Calu3 (cell line): Measurements from ENCODE around the gene COL21A1. TPM values are rescaled to one million over a fixed set of nuclear protein-coding genes. Genes with fewer than 3 reads are reported as not detected.

Experiments
- BruUV-seq: library from RNA; stranded (reverse); fragments of 400-500 nt; replicated peaks from 2 replicates; lab custom pipeline; 2021; lab: Mats Ljungman, UMichigan
- CTCF ChIA-PET: fragments of 300-600 bp; sonication (Branson Sonifier 250); formaldehyde crosslinking; loops from one replicate; lab custom pipeline; 2022; ENCODE audit warnings: antibody characterized with exemption; lab: Charles Lee
- DNase-seq: peaks from one replicate; pipeline ENCODE4 v3.0.0; 2022
- H3K27ac Mint-ChIP-seq: one replicate; pipeline ENCODE4 v1.8.0; 2022; ENCODE audit warnings: mixed read lengths; ENCODE audit not compliant: unreplicated experiment
- H3K27me3 Mint-ChIP-seq: one replicate; pipeline ENCODE4 v1.8.0; 2022; ENCODE audit warnings: mixed read lengths; ENCODE audit not compliant: unreplicated experiment
- H3K36me3 Mint-ChIP-seq: one replicate; pipeline ENCODE4 v1.8.0; 2022; ENCODE audit warnings: mild to moderate bottlenecking, moderate library complexity, mixed read lengths; ENCODE audit not compliant: insufficient read depth, unreplicated experiment
- H3K4me1 Mint-ChIP-seq: one replicate; pipeline ENCODE4 v1.8.0; 2022; ENCODE audit warnings: mild to moderate bottlenecking, low read depth, mixed read lengths; ENCODE audit not compliant: unreplicated experiment
- H3K4me3 Mint-ChIP-seq: one replicate; pipeline ENCODE4 v1.8.0; 2022; ENCODE audit warnings: mild to moderate bottlenecking, low read depth, moderate library complexity, mixed read lengths; ENCODE audit not compliant: unreplicated experiment
- H3K9me3 Mint-ChIP-seq: one replicate; pipeline ENCODE4 v1.8.0; 2022; ENCODE audit warnings: low read depth, mixed read lengths; ENCODE audit not compliant: unreplicated experiment
- intact Hi-C: fragments of 100-400 bp; cut with micrococcal nuclease; formaldehyde crosslinking; loops from one replicate; pipeline ENCODE4 v1.10.0; 2022; ENCODE audit not compliant: unreplicated experiment
- total RNA-seq: library from RNA; stranded (reverse); gene quantifications from 2 replicates; pipeline ENCODE4 v1.2.3, GENCODE V29; 2022
- TF ChIP-seq, protein P1 (sequence below): fragments of 200-600 bp; IDR thresholded peaks from one replicate; pipeline ENCODE4 v1.8.0; 2022; ENCODE audit warnings: antibody characterized with exemption; ENCODE audit not compliant: unreplicated experiment

COL21A1 gene
- total RNA-seq, 1 experiment from 2014 or later: 1.8 TPM

DNA sequence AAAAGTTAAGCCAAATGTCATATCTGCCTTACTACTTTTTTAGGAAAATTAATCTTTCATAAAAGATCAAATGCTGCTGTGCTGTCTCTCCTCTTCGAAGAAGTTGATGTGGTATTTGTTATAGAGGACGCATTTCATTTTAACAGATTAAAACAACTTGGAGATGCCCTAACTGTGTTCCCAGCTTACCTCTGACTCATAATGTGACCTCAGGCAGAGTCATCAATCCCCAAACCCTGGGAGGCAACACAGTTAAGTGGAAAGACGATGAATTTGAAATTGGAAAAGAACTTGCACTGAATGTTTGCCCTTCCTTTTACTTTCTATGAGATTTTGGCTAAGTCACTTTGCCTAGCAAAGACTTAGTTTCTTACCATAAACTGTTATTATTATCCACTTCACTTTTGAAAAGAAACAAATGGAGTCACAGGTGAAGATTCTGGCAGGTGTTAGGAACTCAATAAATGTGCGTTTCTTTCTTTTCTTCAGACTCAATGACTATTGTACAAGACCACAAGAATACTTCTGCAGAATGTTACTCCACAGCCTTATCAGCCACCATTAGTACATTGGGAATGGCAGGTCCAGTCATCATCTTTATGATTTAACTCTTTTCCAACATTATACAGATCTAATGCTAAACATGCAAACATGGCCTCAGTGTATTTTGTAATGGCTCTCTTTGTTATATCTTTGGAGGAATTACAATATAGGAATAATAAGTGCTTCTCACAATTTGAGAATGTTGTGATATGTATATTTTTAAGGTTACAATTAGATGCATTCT lies 102.6 kb downstream of the COL21A1 start:
- no peak overlapping the region for H3K27ac Mint-ChIP-seq
- H3K4me3 Mint-ChIP-seq: no peak overlapping the region
- no peak for DNase-seq
- no peaks in the 10 kb centered on the region for H3K27me3 Mint-ChIP-seq
- no TSS peak for BruUV-seq
- TF ChIP-seq, protein P1, sequence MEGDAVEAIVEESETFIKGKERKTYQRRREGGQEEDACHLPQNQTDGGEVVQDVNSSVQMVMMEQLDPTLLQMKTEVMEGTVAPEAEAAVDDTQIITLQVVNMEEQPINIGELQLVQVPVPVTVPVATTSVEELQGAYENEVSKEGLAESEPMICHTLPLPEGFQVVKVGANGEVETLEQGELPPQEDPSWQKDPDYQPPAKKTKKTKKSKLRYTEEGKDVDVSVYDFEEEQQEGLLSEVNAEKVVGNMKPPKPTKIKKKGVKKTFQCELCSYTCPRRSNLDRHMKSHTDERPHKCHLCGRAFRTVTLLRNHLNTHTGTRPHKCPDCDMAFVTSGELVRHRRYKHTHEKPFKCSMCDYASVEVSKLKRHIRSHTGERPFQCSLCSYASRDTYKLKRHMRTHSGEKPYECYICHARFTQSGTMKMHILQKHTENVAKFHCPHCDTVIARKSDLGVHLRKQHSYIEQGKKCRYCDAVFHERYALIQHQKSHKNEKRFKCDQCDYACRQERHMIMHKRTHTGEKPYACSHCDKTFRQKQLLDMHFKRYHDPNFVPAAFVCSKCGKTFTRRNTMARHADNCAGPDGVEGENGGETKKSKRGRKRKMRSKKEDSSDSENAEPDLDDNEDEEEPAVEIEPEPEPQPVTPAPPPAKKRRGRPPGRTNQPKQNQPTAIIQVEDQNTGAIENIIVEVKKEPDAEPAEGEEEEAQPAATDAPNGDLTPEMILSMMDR: no peak
- no peaks in the 10 kb centered on the region for H3K4me1 Mint-ChIP-seq
- CTCF ChIA-PET: no interaction called here
- intact Hi-C loops: no loop called here
- no peaks in the 10 kb centered on the region for H3K36me3 Mint-ChIP-seq
- H3K9me3 Mint-ChIP-seq: no peaks in the 10 kb centered on the region

DNA sequence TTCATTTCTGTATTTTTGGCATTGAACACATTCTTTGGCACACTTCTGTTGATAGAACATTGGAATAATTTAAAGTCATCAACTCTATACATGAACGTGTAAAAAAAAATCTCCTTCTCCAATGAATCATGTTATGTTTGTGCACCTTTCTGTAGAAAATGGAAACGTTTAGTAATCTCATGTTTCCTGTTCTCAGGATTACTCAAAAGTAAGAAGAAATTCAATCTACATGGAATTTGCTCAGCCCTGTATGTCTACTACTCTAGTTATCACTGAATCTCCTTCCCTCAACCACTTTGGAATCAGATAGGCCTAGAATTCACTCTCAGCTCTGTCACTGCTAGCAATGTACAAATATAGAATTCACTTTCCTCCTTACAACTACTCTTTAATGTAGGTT lies 103.6 kb downstream of the COL21A1 start:
- Mint-ChIP-seq H3K4me3 (no peak overlapping the region), H3K27ac (no peak overlapping the region), H3K4me1 (no peaks in the 10 kb centered on the region), H3K27me3 (no peaks in the 10 kb centered on the region), H3K9me3 (no peaks in the 10 kb centered on the region), H3K36me3 (no peaks in the 10 kb centered on the region)
- BruUV-seq: no TSS peak
- TF ChIP-seq, protein P1: no peak
- CTCF ChIA-PET: no interaction called here
- intact Hi-C loops: no loop called here
- DNase-seq: no peak

DNA sequence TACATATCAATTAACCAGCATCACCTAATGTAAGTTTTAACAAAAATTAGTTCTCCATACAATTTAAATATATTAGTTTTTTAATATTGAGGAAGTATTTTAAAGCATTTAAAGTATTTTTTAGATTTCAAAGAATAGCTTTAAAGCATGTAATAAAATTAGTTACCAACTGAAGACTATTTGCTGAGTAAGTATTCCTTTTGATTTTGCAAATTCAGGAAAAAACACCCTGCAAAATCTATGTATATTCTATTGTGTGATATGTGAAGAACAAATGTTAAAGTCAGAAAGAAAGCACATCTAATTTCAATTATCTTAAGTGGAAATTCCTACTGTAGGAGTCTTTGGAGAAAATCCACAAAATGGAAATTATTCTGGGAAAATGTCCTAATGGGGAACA lies 107.3 kb downstream of the COL21A1 start:
- Mint-ChIP-seq H3K4me1 (no peaks in the 10 kb centered on the region), H3K9me3 (no peaks in the 10 kb centered on the region), H3K27ac (no peak overlapping the region), H3K27me3 (no peaks in the 10 kb centered on the region), H3K36me3 (no peaks in the 10 kb centered on the region), H3K4me3 (no peak overlapping the region)
- intact Hi-C loops: no loop called here
- DNase-seq: no peak
- BruUV-seq: no TSS peak
- CTCF ChIA-PET: no interaction called here
- TF ChIP-seq, protein P1: no peak

DNA sequence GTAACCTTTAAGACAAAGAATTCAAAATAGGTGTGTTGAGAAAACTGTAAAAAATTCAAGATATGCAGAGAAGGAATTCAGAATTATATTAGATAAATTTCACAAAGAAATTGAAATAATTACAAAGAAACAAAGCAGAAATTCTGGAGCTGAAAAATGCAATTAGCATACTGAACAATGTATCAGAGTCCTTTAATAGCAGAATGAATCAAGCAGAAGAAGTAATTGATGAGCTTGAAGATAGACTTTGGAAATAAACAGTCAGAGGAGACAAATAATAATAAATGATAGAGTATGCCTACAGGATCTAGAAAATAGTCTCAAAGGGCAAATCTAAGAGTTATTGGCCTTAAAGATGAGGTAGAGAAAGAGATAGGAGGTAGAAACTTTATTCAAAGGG lies 131.7 kb downstream of the COL21A1 start:
- no peak overlapping the region for H3K27ac Mint-ChIP-seq
- CTCF ChIA-PET: no interaction called here
- intact Hi-C loops: no loop called here
- no TSS peak for BruUV-seq
- H3K4me3 Mint-ChIP-seq: no peak overlapping the region
- no peak for DNase-seq
- TF ChIP-seq, protein P1: no peak
- H3K9me3 Mint-ChIP-seq: no peaks in the 10 kb centered on the region
- no peaks in the 10 kb centered on the region for H3K36me3 Mint-ChIP-seq
- H3K4me1 Mint-ChIP-seq: no peaks in the 10 kb centered on the region
- H3K27me3 Mint-ChIP-seq: no peaks in the 10 kb centered on the region
